ENCODE data around the gene OR3A1.
"Not testable (repeated sequence)": the region's sequence is repeated elsewhere in the genome, so short reads cannot be mapped to it uniquely, and the experiment has no call there.

OR3A1 gene, protein sequence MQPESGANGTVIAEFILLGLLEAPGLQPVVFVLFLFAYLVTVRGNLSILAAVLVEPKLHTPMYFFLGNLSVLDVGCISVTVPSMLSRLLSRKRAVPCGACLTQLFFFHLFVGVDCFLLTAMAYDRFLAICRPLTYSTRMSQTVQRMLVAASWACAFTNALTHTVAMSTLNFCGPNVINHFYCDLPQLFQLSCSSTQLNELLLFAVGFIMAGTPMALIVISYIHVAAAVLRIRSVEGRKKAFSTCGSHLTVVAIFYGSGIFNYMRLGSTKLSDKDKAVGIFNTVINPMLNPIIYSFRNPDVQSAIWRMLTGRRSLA

DNA sequence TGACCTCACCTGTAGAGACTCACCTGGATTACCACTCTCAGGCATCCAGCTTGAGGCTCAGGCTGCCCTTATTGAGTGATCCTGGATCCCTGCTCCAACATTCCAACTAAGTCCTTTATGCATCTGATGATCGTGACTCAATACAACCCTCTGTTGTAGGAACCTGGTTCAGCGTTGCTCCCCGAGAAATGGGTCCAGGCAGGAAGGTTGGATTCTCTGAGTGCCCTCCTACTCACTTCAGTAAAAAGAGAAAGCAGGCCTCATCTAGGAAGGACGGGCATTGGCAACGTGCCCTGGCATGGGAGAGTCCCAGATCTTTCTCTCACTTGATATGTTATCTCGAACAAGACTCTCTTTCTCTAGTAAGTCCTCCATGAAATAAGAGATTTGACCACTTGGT lies at the start of gene OR3A1:
OR3A1 (minus strand) TSS at position 101 of the 400 bp plus-strand sequence. CDS start 5,778 bp downstream, outside the sequence.
- DNase-seq, result no peak

DNA sequence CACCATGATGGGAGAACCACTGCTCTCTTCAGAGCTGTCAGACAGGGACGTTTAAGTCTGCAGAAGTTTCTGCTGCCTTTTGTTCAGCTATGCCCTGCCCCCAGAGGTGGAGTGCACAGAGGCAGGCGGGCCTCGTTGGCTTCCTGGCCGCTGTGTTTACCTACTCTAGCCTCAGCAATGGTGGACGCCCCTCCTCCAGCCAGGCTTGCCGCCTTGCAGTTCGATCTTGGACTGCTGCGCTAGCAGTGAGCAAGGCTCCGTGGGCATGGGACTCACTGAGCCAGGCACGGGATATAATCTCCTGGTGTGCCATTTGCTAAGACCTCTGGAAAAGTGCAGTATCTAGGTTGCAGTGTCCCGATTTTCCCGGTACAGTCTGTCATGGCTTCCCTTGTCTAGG lies 44.6 kb upstream of the OR3A1 start:
- DNase-seq, result not testable (repeated sequence)

DNA sequence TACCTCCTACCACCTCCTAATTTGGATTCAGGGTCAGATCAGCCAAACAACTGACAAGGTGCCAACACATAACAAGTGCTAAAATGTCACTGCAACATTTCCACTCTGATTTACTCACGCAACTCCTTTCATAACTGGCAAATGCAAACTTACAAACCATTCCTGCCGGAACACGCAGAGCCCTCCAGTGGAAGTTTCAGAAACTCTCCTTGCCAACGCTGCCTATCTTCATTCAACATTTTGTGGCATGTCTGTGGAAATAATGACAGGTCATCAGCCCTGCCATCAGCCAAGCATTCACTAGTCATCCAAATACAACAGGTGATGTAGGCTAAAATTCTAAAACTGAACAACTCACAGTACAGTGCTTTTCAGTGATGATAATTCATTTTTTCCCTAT lies 37.7 kb upstream of the OR3A1 start:
- DNase-seq, result no peak

DNA sequence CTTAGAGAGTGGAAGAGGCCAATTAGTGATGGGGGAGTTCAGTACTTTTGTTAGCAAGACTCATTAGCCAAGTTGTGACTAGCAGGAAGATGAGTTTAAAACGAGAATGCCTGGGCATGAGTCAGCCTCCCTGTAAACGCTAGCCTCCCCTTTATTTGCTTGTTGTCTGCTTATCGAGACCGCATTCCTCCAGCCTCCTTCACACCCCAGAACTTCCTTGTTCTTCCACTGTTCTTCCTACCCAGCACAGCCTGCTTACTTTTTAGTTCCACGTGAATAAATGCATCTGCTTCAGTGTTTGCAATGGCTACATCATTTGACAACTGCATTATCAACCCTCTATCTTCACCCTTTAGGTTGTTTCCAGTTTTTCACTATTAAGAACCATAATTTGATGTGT lies 20.2 kb upstream of the OR3A1 start:
- DNase-seq, result no peak

DNA sequence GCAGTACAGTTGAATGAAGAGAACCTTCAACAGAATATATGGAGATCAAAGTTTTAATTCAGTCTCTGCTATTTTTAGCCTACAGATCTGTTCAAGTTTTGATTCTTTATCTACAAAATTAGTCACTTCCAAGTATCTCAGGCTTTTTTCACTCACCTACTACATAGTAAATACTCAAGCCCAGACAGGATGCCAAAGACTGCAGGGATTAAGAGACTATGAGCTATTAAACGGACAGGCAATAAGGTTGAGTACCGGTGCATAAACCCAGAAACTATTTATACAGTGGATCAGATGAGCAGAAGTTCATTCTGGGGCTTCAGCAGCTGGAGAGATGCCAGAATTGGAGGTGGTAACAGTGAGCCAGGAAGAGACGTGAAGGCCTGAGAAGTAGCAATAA lies 18.7 kb upstream of the OR3A1 start:
- no peak for DNase-seq

DNA sequence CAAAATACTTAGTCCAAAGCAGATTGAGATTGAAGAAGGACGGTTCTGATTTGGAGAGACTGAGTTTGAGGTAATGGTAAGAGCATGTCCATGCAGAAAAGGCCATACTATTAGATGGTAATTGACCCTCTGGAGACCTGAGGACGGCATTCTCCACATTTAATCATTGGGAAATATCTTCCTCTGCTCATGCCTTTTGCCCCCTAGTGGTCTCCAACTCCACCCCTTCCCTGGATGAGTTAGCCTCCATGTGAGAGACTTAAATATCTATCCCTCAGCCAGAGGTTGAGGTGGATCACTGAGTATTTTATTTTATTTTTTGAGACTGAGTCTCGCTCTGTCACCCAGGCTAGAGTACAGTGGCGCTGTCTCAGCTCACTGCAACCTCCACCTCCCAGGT lies 10.4 kb upstream of the OR3A1 start:
- no peak for DNase-seq

DNA sequence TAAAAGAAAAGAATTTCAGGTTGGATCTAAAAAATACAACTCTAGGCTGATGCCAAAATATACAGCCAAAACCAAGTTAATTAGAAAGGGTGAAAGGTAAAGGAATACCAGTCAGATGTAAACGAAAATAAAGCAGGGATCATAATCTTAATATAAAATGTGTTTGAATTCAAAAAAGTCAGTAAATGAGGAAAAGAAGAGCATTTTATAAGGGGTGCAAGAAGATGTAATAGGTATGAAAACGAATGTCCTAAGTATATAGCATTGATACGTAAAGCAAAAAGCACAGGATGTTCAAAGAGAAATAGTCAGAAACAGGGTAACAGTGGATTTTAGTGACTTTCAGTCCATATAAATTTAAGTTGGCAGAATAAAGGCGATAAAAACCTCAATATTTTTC lies 2.5 kb downstream of the OR3A1 start:
- no peak for DNase-seq

DNA sequence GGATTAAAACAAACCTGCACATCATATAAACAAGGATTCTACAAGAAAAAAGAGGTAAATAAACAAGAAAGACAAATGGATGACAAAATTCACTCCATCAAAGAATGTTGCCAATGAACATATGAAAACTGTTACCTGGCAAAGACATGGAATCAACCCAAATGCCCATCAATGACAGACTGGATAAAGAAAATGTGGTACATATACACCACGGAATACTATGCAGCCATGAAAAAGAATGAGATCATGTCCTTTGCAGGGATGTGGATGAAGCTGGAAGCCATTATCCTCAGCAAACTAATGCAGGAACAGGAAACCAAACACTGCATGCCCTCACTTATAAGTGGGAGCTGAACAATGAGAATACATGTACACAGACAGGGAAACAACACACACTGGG lies 4.6 kb downstream of the OR3A1 start:
- not testable (repeated sequence) for DNase-seq

DNA sequence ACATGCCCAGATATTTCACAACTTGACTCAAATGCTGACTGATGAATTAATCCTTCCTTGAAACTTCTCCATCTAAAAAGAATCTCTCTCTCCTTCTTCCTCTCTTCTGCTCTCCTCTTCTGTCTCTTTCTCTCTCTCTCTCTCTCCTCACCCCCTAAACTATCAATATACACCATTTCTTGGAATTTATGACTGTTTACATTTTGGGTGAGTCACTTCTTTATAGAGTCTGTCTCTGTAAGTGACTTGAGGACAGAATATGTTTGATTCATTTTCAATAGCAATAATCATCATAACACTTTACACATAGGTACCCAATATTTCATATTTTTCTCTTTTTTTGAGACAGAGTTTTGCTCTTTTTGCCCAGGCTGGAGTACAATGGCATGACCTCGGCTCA lies 15.3 kb downstream of the OR3A1 start:
- DNase-seq, result no peak

DNA sequence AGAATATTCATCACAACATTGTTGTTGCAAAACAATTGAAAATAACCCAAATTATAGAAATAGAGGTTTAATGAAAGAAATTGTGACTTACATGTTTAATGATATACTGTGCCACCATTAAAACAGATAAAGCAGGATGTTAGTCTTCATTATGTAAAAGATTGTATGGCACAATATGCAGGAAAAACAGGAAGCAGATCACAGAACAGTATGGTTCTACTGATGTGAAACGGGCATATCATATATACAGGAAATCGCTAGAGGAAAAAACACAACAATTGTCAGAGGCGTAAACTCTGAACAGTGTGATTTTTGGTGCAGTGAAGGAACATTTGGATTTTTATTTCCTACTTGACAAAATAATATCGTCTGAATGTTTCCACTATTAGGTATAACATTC lies 22.0 kb downstream of the OR3A1 start:
- no peak for DNase-seq

DNA sequence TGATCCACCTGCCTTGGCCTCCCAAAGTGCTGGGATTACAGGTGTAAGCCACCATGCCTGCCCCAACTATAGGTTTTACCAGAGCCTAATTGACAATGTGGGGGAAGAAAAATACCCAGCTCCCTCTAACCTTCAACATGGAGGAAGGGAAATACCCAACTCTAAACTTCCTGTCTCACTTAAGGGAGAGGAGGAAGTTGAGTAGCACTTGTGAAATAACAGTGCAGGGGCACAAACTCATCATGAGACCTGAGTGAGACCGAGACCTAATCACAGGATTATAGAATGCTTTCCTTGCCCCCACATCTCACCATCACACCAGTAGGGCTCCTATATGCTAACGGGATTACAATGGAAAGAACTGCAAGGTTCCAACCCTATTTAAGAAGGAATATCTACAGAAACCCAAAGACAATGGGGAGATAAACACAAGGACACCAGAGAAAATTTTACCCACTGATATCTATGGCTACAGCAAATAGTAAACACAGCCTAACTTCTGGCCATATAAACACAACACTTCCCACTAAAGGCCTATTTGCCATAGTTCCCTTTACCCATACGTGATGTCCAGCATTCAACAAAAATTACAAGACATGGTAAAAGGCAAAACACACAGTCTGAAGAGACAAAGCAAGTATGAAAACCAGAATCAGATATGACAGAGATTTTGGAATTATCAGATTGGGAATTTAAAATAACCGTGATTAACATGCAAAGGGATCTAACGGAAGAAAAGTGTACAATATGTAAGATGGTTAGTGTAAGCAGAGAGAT lies 26.9 kb downstream of the OR3A1 start:
- DNase-seq, result no peak

DNA sequence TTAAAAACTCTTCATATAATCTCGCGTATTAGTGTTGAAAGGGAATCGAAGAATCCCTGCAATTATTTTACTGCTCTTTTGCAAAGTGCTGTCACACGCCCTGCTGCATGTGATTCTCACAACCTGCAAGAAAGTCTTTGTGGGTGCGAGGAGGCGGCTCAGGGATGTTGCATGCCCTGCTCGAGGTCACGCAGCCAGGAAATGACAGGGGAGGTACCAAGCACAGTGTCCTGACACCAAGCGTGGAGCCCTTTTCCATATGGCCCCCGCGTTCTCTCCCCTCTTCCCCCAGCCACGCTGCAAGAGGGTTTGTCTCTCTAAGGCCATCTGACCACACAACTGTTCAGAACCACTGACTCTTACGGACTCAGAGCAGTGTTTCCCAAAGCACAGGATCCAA lies 37.6 kb downstream of the OR3A1 start:
- DNase-seq, result no peak

DNA sequence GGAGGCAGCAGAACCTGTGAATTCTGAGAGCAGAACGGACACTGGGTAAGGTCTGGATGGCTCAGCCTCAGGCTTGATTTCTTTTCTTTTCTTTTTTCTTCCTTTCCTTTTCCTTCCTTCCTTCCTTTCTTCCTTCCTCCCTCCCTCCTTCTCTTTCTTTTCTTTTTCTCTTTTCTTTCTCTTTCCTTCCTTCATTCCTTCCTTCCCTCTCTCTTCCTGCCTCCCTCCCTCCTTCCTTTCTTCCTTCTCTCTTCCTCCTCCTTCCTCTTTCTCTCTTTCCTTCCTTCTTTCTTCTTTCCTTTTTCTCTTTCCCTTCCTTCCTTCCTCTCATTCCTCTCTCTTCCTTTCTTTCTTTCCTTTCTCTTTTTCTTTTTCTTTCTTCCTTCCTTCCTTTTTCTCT lies 38.0 kb downstream of the OR3A1 start:
- no peak for DNase-seq

DNA sequence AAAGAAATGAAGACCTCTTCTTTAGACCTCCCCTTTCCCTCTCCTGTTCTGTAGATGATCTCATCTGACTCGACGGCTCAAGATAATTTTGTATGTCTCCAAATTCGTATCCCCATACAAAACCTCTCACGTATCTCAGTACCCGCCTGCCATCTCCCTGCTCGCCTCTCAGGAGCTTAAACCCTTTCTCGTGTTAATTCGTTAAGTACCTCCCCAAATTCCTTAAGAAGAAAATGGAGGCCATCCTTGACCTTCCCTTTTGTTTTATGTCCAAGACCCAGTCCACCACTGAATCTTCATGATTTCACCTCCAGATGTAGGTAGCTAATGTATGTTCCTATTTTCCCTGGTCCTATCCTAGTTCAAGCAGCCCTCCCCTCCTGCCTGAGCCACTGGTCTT lies 41.6 kb downstream of the OR3A1 start:
- DNase-seq, result no peak

DNA sequence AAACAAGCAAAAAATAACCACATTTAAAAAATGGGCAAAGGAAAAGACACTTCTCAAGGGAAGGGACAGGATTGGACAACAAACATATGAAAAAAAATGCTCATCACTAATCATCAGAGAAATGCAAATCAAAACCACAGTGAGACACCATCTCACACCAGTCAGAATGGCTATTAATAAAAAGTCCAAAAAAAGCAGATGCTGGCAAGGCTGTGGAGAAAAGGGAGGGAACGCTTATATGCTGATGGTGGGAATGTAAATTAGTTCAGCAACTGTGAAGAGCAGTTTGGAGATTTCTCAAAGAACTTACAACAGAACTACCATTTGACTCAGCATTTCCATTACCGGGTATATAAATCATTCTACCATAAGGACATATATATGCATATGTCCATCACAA lies 49.1 kb downstream of the OR3A1 start:
- DNase-seq, result not testable (repeated sequence)

DNA sequence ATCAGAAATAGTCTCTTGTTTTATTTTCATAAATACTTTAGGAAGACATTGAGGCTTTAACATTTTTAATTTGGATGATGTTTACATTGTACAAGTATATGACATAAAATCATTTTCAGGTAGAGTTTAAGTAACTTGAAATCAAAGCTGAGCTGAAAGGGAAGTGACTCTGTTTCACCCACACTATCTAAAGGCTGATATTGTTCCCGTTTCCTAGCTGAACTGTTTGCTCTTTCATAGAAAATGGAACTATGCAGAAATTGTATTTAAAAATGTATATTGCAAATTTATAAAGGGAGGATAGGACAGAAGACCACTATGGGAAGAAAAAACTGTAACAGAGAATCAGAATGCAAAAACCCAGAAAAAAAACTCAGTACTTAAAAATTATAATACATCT lies 53.3 kb downstream of the OR3A1 start:
- DNase-seq, result not testable (repeated sequence)

DNA sequence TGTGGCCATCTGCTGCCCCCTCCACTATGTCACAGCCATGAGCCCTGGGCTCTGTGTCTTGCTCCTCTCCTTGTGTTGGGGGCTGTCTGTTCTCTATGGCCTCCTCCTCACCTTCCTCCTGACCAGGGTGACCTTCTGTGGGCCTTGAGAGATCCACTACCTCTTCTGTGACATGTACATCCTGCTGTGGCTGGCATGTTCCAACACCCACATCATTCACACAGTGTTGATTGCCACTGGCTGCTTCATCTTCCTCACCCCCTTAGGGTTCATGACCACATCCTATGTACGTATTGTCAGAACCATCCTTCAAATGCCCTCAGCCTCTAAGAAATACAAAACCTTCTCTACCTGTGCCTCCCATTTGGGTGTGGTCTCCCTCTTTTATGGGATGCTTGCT lies 57.1 kb downstream of the OR3A1 start:
- DNase-seq, result not testable (repeated sequence)
